Thymus (tissue), 11 donors: ENCODE data around the gene FOSB. TPM values are rescaled to one million over a fixed set of nuclear protein-coding genes. Genes with fewer than 3 reads are reported as not detected.

ENCODE experiments used
- DNase-seq, 9 donors: peaks; one replicate each; pipeline ENCODE4 v3.0.0-alpha.2; 2013; ENCODE audit warnings: low spot score in 9 of 9, low read depth in 6 of 9, missing footprints in 1 of 9
- H3K27ac ChIP-seq, 2 donors: one replicate each; pipeline ENCODE4 v1.5.1; 2013; ENCODE audit warnings: control low read depth in 1 of 2, low read depth in 1 of 2, low read length in 1 of 2, mild to moderate bottlenecking in 1 of 2, moderate library complexity in 1 of 2
- H3K27me3 ChIP-seq, 2 donors: one replicate each; pipeline ENCODE4 v1.5.1; 2013; ENCODE audit warnings: low read length in 1 of 2; ENCODE audit not compliant: control insufficient read depth in 2 of 2, insufficient read depth in 1 of 2
- H3K36me3 ChIP-seq, 2 donors: one replicate each; pipeline ENCODE4 v1.5.1; 2013; ENCODE audit warnings: low read length in 1 of 2, mild to moderate bottlenecking in 1 of 2, moderate library complexity in 1 of 2; ENCODE audit not compliant: control insufficient read depth in 2 of 2, insufficient read depth in 2 of 2
- H3K4me1 ChIP-seq, 2 donors: one replicate each; pipeline ENCODE4 v1.5.1; 2013; ENCODE audit warnings: low read length in 2 of 2; ENCODE audit not compliant: control insufficient read depth in 2 of 2, insufficient read depth in 2 of 2
- H3K4me3 ChIP-seq, 2 donors: one replicate each; pipeline ENCODE4 v1.5.1; 2013; ENCODE audit warnings: low read length in 2 of 2, control low read depth in 1 of 2, mild to moderate bottlenecking in 1 of 2
- H3K9me3 ChIP-seq, 2 donors: one replicate each; pipeline ENCODE4 v1.5.1; 2013; ENCODE audit warnings: low read length in 1 of 2, mild to moderate bottlenecking in 1 of 2; ENCODE audit not compliant: control insufficient read depth in 2 of 2, insufficient read depth in 1 of 2
- WGBS: extraction: QIAGEN DNeasy Blood & Tissue Kit; methylation state at CpG from one replicate; pipeline ENCODE4 v1.1.7; 2013; 5-methylcytosine and 5-hydroxymethylcytosine counted together
- polyA plus RNA-seq: library from polyadenylated mRNA; stranded (reverse); fragments of 200-250 nt; gene quantifications from one replicate; pipeline ENCODE4 v1.2.3, GENCODE V29; 2013
- total RNA-seq: library from RNA; stranded (reverse); fragments of 120-200 nt; gene quantifications from one replicate; pipeline ENCODE4 v1.2.4, GENCODE V29; 2013
- donor health status: healthy.

The FOSB gene
- total and polyA plus RNA-seq, 2 donors, result 6.1 to 7.1 TPM

DNA sequence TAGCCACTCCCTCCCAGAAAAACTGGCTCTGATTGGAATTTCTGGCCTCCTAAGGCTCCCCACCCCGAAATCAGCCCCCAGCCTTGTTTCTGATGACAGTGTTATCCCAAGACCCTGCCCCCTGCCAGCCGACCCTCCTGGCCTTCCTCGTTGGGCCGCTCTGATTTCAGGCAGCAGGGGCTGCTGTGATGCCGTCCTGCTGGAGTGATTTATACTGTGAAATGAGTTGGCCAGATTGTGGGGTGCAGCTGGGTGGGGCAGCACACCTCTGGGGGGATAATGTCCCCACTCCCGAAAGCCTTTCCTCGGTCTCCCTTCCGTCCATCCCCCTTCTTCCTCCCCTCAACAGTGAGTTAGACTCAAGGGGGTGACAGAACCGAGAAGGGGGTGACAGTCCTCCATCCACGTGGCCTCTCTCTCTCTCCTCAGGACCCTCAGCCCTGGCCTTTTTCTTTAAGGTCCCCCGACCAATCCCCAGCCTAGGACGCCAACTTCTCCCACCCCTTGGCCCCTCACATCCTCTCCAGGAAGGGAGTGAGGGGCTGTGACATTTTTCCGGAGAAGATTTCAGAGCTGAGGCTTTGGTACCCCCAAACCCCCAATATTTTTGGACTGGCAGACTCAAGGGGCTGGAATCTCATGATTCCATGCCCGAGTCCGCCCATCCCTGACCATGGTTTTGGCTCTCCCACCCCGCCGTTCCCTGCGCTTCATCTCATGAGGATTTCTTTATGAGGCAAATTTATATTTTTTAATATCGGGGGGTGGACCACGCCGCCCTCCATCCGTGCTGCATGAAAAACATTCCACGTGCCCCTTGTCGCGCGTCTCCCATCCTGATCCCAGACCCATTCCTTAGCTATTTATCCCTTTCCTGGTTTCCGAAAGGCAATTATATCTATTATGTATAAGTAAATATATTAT, 6.1 kb downstream of the FOSB start:
- Histone ChIP-seq H3K27me3 (peaks cover 48 to 90% of the 10 kb centered on the region in 2 donors), H3K4me1 (peaks cover 8 to 39% of the 10 kb centered on the region in 2 donors), H3K27ac (no peak overlapping the region), H3K36me3 (no peaks in the 10 kb centered on the region), H3K4me3 (no peak overlapping the region), H3K9me3 (peaks cover 0 to 20% of the 10 kb centered on the region in 2 donors)
- 65% methylated on average over 27 of the region's 27 CpGs for WGBS
- DNase-seq, result no peak

DNA sequence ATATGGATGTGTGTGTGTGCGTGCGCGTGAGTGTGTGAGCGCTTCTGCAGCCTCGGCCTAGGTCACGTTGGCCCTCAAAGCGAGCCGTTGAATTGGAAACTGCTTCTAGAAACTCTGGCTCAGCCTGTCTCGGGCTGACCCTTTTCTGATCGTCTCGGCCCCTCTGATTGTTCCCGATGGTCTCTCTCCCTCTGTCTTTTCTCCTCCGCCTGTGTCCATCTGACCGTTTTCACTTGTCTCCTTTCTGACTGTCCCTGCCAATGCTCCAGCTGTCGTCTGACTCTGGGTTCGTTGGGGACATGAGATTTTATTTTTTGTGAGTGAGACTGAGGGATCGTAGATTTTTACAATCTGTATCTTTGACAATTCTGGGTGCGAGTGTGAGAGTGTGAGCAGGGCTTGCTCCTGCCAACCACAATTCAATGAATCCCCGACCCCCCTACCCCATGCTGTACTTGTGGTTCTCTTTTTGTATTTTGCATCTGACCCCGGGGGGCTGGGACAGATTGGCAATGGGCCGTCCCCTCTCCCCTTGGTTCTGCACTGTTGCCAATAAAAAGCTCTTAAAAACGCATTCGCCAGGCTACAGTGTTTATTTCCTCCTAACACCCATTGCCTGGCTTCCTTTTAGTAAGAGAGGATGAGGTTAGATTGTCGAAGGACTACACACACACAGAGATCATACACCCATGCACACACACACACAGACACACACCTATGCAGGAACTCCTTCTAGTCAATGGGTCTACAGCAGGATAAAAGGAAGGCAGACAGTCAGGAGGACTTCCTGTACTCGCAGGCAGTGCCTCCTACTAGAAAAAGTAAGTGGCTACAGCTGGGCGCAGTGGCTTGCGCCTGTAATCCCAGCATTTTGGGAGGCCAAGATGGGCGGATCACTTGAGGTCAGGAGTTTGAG, 7.1 kb downstream of the FOSB start:
- 73% methylated on average over 28 of the region's 28 CpGs for WGBS
- peaks cover 51 to 83% of the 10 kb centered on the region in 2 donors for H3K27me3 ChIP-seq
- H3K4me3 ChIP-seq, result no peak overlapping the region
- peaks cover 4 to 34% of the 10 kb centered on the region in 2 donors for H3K4me1 ChIP-seq
- no peak overlapping the region for H3K27ac ChIP-seq
- H3K36me3 ChIP-seq, result no peaks in the 10 kb centered on the region
- peaks cover 0 to 10% of the 10 kb centered on the region in 2 donors for H3K9me3 ChIP-seq
- DNase-seq, result no peak

DNA sequence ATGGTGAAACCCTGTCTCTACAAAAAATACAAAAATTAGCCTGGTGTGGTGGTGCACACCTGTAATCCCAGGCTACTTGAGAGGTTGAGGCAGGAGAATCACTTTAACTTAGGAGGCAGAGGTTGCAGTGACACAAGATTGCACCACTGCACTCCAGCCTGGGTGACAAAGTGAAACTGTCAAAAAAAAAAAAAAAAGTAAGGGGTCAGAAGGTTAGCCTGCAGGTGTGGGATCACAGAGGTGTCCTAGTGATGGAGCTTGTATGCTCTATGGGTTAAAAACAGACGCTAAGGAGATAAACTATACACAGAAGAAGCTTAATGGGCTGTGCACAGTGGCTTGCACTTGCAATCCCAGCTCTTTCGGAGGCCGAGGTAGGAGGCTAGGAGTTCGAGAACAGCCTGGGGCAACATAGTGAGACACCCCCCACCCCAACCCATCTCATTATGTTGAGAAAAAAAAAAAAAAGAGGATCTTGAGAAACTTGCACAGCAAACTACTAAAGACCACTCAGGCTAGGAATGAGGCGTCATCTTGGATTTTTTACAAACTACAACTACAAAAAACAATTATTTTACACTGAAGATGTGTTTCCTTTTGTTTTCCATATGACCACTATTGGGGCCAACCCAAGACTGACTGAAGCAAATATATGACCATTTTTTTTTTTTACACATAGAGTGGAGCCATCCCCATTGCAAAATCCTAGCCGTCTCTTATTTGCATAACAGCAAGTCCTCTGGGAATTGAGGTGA, 7.9 kb downstream of the FOSB start:
- Histone ChIP-seq H3K27me3 (peaks cover 51 to 75% of the 10 kb centered on the region in 2 donors), H3K4me3 (no peak overlapping the region), H3K9me3 (peaks cover 0 to 5% of the 10 kb centered on the region in 2 donors), H3K4me1 (peaks cover 0 to 26% of the 10 kb centered on the region in 2 donors), H3K27ac (no peak overlapping the region), H3K36me3 (no peaks in the 10 kb centered on the region)
- 92% methylated on average over 6 of the region's 6 CpGs for WGBS
- DNase-seq, result no peak

DNA sequence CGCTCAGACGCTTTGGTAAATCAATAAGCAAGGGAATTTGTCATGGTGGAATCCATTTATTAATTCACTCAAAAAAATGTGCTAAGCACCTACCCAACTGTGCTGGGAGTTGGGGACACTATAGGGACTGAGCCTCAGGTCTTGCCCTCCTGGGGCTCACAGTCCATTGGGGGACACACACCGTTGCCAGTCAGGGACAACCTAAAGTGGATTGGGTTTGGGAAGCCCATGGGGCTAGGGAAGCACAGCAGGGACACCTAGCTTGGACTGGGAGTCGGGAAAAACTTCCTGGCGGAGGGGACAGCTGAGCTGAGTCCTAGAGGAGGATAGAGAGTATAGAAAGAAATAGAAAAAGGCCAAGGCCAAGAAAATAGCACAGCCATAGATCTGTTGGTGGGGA, 8.5 kb downstream of the FOSB start:
- H3K4me3 ChIP-seq, result no peak overlapping the region
- peaks cover 0 to 5% of the 10 kb centered on the region in 2 donors for H3K9me3 ChIP-seq
- WGBS, result 67% methylated on average over 5 of the region's 5 CpGs
- H3K36me3 ChIP-seq, result no peaks in the 10 kb centered on the region
- peaks cover 0 to 25% of the 10 kb centered on the region in 2 donors for H3K4me1 ChIP-seq
- no peak for DNase-seq
- H3K27ac ChIP-seq, result no peak overlapping the region
- H3K27me3 ChIP-seq, result peaks cover 46 to 74% of the 10 kb centered on the region in 2 donors

DNA sequence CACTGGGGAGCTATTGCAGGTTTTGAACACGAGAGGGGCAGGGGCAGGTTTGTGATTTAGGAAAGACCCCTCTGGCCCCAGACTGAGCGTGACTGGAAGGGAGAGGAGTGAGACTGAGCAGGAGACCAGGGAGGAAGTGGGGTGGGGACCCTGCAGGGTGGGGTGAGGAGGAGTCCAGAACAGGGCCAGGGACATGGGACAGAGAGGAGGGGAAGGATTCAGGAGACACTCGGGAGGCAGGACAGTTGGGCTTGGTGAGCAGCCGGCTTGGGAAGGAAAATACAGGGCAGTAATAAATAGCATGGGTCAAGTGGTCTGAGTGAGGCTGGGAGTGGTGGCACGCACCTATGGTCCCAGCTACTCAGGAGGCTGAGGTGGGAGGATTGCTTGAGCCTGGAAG, 9.4 kb downstream of the FOSB start:
- no peak overlapping the region for H3K4me3 ChIP-seq
- peaks cover 0 to 25% of the 10 kb centered on the region in 2 donors for H3K4me1 ChIP-seq
- DNase-seq, result no peak
- H3K27ac ChIP-seq, result no peak overlapping the region
- no peaks in the 10 kb centered on the region for H3K36me3 ChIP-seq
- H3K9me3 ChIP-seq, result peaks cover 0 to 5% of the 10 kb centered on the region in 2 donors
- 49% methylated on average over 5 of the region's 5 CpGs for WGBS
- H3K27me3 ChIP-seq, result peaks cover 39 to 66% of the 10 kb centered on the region in 2 donors

DNA sequence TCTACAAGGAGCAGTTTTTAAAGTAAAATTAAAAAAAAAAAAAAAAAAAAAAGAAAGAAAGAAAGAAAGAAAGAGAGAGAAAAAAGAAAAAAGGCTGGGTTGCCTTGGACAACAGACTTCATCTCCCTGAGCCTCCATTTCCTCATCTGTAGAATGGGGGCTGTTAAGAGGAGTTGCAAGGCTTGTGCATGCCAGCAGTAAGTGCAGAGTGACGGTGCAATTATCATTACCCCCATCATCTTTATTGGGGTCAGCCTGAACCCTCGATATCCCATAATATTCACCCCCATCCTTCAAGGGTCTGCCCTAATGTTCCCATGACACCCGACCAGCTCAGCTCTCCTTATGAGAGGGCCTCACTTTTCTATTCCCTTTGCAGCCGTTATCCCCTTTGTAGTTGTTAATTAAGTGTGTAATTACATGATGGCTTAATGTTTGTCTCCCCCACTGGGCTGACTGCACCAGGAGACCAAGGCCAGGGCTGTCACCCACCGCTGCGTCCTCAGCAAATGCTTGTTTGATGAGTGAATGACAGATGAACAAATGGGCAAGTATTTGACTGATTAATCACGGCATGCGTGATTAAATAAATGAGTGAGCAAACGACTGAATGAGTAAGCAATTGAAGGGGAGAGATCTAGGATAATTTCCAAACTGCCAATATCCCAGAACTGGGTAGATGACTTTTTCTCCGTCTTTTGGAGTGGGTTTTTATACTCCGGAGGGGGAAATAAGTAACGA, 10.1 kb downstream of the FOSB start:
- peaks cover 0 to 20% of the 10 kb centered on the region in 2 donors for H3K4me1 ChIP-seq
- no peak for DNase-seq
- H3K27me3 ChIP-seq, result peaks cover 32 to 59% of the 10 kb centered on the region in 2 donors
- H3K36me3 ChIP-seq, result no peaks in the 10 kb centered on the region
- H3K4me3 ChIP-seq, result peak overlapping the region; percentile 53
- H3K9me3 ChIP-seq, result peaks cover 0 to 5% of the 10 kb centered on the region in 2 donors
- peak overlapping the region; percentile 79 to 92 for H3K27ac ChIP-seq
- WGBS, result 11% methylated on average over 12 of the region's 12 CpGs

DNA sequence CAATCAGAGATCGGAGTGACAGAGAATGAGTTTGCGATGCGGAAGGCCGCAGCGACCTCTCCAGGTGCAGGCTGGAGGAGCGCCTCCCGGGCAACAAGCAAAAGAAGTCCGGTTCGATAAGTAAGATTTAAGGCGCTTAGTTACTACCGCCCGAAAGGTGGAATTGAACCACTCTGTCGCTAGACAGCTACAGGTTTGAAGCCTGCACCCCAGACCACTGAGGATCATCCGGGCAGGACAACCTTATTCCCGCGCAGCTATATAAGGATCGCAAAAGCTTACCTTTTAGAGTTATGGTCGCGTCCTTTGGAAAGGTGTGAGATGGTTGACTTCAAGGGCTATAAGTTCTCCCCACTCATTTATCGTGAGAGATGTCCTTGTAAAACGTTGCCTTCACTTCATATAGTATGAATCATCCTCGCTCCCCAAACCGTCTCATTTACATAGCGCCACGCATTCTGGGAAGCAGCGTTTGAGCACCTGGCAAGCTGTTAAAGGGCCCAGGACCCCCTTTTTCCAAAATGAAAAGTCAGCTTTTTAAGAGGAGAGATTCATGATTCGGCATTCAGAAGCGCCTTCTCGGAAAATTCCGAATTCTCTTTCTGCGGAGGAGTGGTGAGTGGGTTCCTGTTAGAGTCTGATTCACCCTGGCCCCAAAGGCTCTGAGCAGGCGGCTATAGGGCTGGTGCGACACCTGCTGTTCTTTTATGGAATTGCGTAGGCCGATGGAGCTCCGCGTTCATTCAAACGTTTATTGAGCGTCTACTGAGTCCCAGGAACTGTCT, 10.8 kb downstream of the FOSB start:
- Histone ChIP-seq H3K4me3 (peak overlapping the region; percentile 53), H3K4me1 (peaks cover 0 to 20% of the 10 kb centered on the region in 2 donors), H3K36me3 (no peaks in the 10 kb centered on the region), H3K27ac (peak overlapping the region; percentile 79 to 92), H3K9me3 (peaks cover 0 to 5% of the 10 kb centered on the region in 2 donors), H3K27me3 (peaks cover 25 to 51% of the 10 kb centered on the region in 2 donors)
- DNase-seq, result peak in 8 of 9 donors; percentile 88 to 97 (median 94)
- under 1% methylated on average over 39 of the region's 39 CpGs for WGBS
